ENCODE measurements around the gene TAS2R14.

Gene TAS2R14

GRCh38 chr12:10904686-10905085, 34.4 kb downstream of the TAS2R14 start:
- no peak for DNase-seq

- DNase-seq: no peak
Measured at GRCh38 chr12:10901427-10901826, 37.6 kb downstream of the TAS2R14 start.

- no peak for DNase-seq
Measured at GRCh38 chr12:10900972-10901371, 38.1 kb downstream of the TAS2R14 start.

GRCh38 chr12:10900530-10900929, 38.5 kb downstream of the TAS2R14 start:
- no peak for DNase-seq

- no peak for DNase-seq
Measured at GRCh38 chr12:10896854-10897253, 42.2 kb downstream of the TAS2R14 start.

- no peak for DNase-seq
Measured at GRCh38 chr12:10891937-10892336, 47.1 kb downstream of the TAS2R14 start.

- DNase-seq: no peak
Measured at GRCh38 chr12:10889226-10889625, 49.8 kb downstream of the TAS2R14 start.

Measured in inflammatory macrophage treated with lipopolysaccharide for 4 hours (primary cell).